ENCODE data around the gene SLC5A2.

Gene SLC5A2

GRCh38 chr16:31465788-31466370, 17.0 kb upstream of the SLC5A2 start:
- DNase-seq (ENCODE audit: low read depth in 2 of 2): no peak
- no peak overlapping the region for H3K4me3 ChIP-seq (replicated peaks in 1 of 2; ENCODE audit: low read depth in 2 of 2, low read length in 2 of 2)
- no peak for TF ChIP-seq CTCF (IDR thresholded peaks at IDR 0.05; ENCODE audit: low read depth, low read length)

- TF ChIP-seq CTCF (IDR thresholded peaks at IDR 0.05; ENCODE audit: low read depth, low read length): no peak
- no peak for DNase-seq (ENCODE audit: low read depth in 2 of 2)
- no peak overlapping the region for H3K4me3 ChIP-seq (replicated peaks in 1 of 2; ENCODE audit: low read depth in 2 of 2, low read length in 2 of 2)
Measured at GRCh38 chr16:31466381-31466841, 16.5 kb upstream of the SLC5A2 start.

- TF ChIP-seq CTCF (IDR thresholded peaks at IDR 0.05; ENCODE audit: low read depth, low read length): no peak
- peak; percentile 51 to 56 for DNase-seq (ENCODE audit: low read depth in 2 of 2)
- no peak overlapping the region for H3K4me3 ChIP-seq (replicated peaks in 1 of 2; ENCODE audit: low read depth in 2 of 2, low read length in 2 of 2)
Measured at GRCh38 chr16:31467151-31467773, 15.7 kb upstream of the SLC5A2 start.

- DNase-seq (ENCODE audit: low read depth in 2 of 2): no peak
- TF ChIP-seq CTCF (IDR thresholded peaks at IDR 0.05; ENCODE audit: low read depth, low read length): no peak
- no peak overlapping the region for H3K4me3 ChIP-seq (replicated peaks in 1 of 2; ENCODE audit: low read depth in 2 of 2, low read length in 2 of 2)
Measured at GRCh38 chr16:31467858-31468257, 15.1 kb upstream of the SLC5A2 start.

- TF ChIP-seq CTCF (IDR thresholded peaks at IDR 0.05; ENCODE audit: low read depth, low read length): no peak
- H3K4me3 ChIP-seq (replicated peaks in 1 of 2; ENCODE audit: low read depth in 2 of 2, low read length in 2 of 2): no peak overlapping the region
- DNase-seq (ENCODE audit: low read depth in 2 of 2): no peak
Measured at GRCh38 chr16:31470615-31471014, 12.3 kb upstream of the SLC5A2 start.

- DNase-seq (ENCODE audit: low read depth in 2 of 2): peak in 1 of 2 donors; percentile 34
- TF ChIP-seq CTCF (IDR thresholded peaks at IDR 0.05; ENCODE audit: low read depth, low read length): no peak
- peak overlapping the region; percentile 84 to 87 for H3K4me3 ChIP-seq (replicated peaks in 1 of 2; ENCODE audit: low read depth in 2 of 2, low read length in 2 of 2)
Measured at GRCh38 chr16:31471241-31471874, 11.6 kb upstream of the SLC5A2 start.
